ENCODE data around the gene SBSN. TPM values are rescaled to one million over a fixed set of nuclear protein-coding genes. Genes with fewer than 3 reads are reported as not detected.
A peak's percentile ranks its signal among the peaks of the same experiment; 100 is the strongest.

SBSN gene
- total and polyA plus RNA-seq, 2 donors from 2014 or later, result not detected

GRCh38 chr19:35560271-35560670, 32.2 kb upstream of the SBSN start:
- H3K9ac ChIP-seq (ENCODE audit: low read length in 3 of 3), result no peak overlapping the region
- DNase-seq, result peak in 2 of 5 donors; percentile 29 to 53
- intact Hi-C loops (cut with DNase I), result no loop called here
- peaks cover 0 to 2% (median 0%) of the 10 kb centered on the region in 3 donors for H3K4me1 ChIP-seq (ENCODE audit: control insufficient read depth in 2 of 3, insufficient read depth in 2 of 3, low read depth in 1 of 3, low read length in 3 of 3)
- no peaks in the 10 kb centered on the region for H3K36me3 ChIP-seq (ENCODE audit: control insufficient read depth in 2 of 3, insufficient read depth in 3 of 3, low read length in 3 of 3)
- no peak overlapping the region for H3K4me3 ChIP-seq (ENCODE audit: low read length in 3 of 3)
- FAIRE-seq, result no peak
- no peak overlapping the region for H3K27ac ChIP-seq (ENCODE audit: low read depth in 2 of 2, low read length in 2 of 2)
- TF ChIP-seq CTCF (IDR thresholded peaks at IDR 0.05; ENCODE audit: borderline replicate concordance, extremely low read depth, insufficient read depth), result no peak
- no peaks in the 10 kb centered on the region for H3K9me3 ChIP-seq (ENCODE audit: control insufficient read depth in 2 of 3, insufficient read depth in 1 of 3, low read length in 3 of 3)
- peaks cover 3% of the 10 kb centered on the region for H3K27me3 ChIP-seq (ENCODE audit: control insufficient read depth, insufficient read depth, low read length)

GRCh38 chr19:35559781-35560180, 31.7 kb upstream of the SBSN start:
- peaks cover 3% of the 10 kb centered on the region for H3K27me3 ChIP-seq (ENCODE audit: control insufficient read depth, insufficient read depth, low read length)
- FAIRE-seq (no peak), DNase-seq (peak in 2 of 5 donors; percentile 35 to 60)
- H3K4me1 ChIP-seq (ENCODE audit: control insufficient read depth in 2 of 3, insufficient read depth in 2 of 3, low read depth in 1 of 3, low read length in 3 of 3), result peaks cover 0 to 2% (median 0%) of the 10 kb centered on the region in 3 donors
- H3K9me3 ChIP-seq (ENCODE audit: control insufficient read depth in 2 of 3, insufficient read depth in 1 of 3, low read length in 3 of 3), result no peaks in the 10 kb centered on the region
- intact Hi-C loops (cut with DNase I), result no loop called here
- H3K4me3 ChIP-seq (ENCODE audit: low read length in 3 of 3), result no peak overlapping the region
- no peak overlapping the region for H3K9ac ChIP-seq (ENCODE audit: low read length in 3 of 3)
- H3K36me3 ChIP-seq (ENCODE audit: control insufficient read depth in 2 of 3, insufficient read depth in 3 of 3, low read length in 3 of 3), result no peaks in the 10 kb centered on the region
- TF ChIP-seq CTCF (IDR thresholded peaks at IDR 0.05; ENCODE audit: borderline replicate concordance, extremely low read depth, insufficient read depth), result no peak
- no peak overlapping the region for H3K27ac ChIP-seq (ENCODE audit: low read depth in 2 of 2, low read length in 2 of 2)

- H3K9ac ChIP-seq (ENCODE audit: low read length in 3 of 3), result no peak overlapping the region
- peaks cover 3% of the 10 kb centered on the region for H3K27me3 ChIP-seq (ENCODE audit: control insufficient read depth, insufficient read depth, low read length)
- H3K9me3 ChIP-seq (ENCODE audit: control insufficient read depth in 2 of 3, insufficient read depth in 1 of 3, low read length in 3 of 3), result no peaks in the 10 kb centered on the region
- intact Hi-C loops (cut with DNase I), result no loop called here
- DNase-seq (peak in 2 of 5 donors; percentile 32 to 34), FAIRE-seq (no peak)
- peaks cover 0 to 2% (median 0%) of the 10 kb centered on the region in 3 donors for H3K4me1 ChIP-seq (ENCODE audit: control insufficient read depth in 2 of 3, insufficient read depth in 2 of 3, low read depth in 1 of 3, low read length in 3 of 3)
- no peak overlapping the region for H3K27ac ChIP-seq (ENCODE audit: low read depth in 2 of 2, low read length in 2 of 2)
- no peak overlapping the region for H3K4me3 ChIP-seq (ENCODE audit: low read length in 3 of 3)
- TF ChIP-seq CTCF (IDR thresholded peaks at IDR 0.05; ENCODE audit: borderline replicate concordance, extremely low read depth, insufficient read depth), result no peak
- no peaks in the 10 kb centered on the region for H3K36me3 ChIP-seq (ENCODE audit: control insufficient read depth in 2 of 3, insufficient read depth in 3 of 3, low read length in 3 of 3)
These were observed 31.2 kb upstream of the SBSN start for GRCh38 chr19:35559281-35559659.
